ENCODE measurements around the gene SERBP1.
"Not testable (repeated sequence)": the region's sequence is repeated elsewhere in the genome, so short reads cannot be mapped to it uniquely, and the experiment has no call there.

Gene SERBP1

DNA sequence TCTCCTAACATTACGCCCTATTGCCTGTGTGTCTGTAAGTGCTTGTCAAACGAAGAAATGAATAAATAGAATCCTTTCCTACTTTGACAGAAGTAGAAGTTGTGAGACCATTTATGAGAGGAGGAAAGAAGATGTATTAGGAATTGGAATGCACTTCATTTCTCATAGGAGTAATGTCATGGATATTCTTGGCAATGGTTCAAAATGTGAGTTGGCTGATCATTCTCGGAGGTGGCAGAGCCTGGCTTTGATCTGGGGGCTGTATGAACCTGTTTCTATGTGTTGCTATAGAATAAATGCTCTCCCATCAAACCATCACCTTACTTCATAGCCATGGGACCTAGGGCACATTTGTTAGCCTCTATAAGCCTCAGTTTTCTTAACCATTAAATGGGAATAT, 10.1 kb upstream of the SERBP1 start:
- DNase-seq (ENCODE audit: low read depth): no peak

DNA sequence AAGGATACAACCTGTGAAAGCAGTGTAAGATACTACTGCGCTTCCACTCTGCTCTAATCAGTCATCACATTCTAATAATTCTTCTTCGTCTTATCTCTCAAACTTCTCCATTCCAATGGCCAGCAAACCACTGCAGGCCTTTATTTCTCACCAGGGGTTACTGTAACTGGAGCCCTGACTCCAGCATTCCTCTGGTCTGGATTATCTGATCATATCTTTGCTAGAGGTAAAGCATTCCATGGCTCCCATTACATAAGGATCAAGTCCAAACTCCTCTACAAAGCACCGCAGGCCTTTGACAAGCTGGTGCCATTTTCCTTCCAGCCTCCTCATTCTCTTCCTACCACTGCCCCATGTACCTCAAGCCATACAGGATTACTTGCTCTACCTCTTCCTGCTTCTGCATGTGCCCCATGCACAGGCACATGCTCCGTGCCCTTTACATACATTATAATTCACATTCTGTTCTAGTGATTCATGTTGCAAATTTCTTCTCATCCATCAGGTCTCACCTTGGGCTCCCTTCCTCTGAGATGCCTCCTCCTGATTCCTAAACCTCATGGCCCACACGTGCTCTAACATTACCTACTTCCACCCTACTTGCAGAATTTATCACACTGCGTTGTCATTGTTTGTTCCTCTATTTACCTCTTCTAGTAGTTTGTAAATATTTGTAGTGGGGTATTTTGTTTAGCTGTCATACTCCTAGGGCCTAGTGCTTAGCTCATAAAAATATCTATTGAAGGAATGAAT, 9.3 kb upstream of the SERBP1 start:
- DNase-seq (ENCODE audit: low read depth): no peak

DNA sequence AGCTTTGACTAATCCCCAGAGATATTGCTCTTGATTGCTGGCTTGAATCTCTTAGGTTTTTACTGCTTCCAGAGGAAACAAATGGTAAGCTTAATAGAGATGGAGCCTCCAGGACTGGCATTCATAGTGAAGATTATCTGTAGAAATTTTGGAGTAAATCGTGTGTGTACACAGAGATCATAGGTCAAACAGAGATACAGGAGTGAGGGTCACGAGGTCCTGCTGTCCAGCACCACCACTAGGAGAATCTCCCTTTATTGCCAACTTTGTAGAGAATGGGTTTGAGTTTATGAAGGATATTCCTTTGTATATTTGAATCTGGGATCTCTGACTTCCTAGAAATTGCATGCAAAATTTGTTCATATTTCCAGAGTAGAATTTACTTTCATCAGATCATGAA, 7.8 kb upstream of the SERBP1 start:
- no peak for DNase-seq (ENCODE audit: low read depth)

- DNase-seq (ENCODE audit: low read depth): no peak
These were observed 6.4 kb upstream of the SERBP1 start for GRCh38 chr1:67436511-67437055.

DNA sequence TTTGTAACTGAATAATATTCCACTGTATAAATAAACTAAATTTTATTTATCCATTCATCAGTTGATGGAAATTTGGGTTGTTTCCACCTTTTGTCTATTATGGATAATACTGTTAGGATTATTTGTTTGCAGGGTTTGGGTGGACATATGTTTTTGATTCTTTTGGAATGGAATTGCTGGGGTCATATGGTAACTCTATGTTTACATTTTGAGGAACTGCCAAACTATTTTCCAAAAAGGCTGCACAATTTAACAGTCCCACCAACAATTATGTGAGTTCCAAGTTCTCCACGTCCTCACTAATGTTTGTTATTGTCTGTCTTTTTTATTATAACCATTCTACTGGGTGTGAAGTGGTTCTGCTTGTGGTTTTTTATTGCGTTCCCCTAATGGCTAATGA, 4.3 kb upstream of the SERBP1 start:
- no peak for DNase-seq (ENCODE audit: low read depth)

GRCh38 chr1:67433837-67434236, 3.6 kb upstream of the SERBP1 start:
- no peak for DNase-seq (ENCODE audit: low read depth)

GRCh38 chr1:67432745-67433144, 2.5 kb upstream of the SERBP1 start:
- DNase-seq (ENCODE audit: low read depth): no peak

DNA sequence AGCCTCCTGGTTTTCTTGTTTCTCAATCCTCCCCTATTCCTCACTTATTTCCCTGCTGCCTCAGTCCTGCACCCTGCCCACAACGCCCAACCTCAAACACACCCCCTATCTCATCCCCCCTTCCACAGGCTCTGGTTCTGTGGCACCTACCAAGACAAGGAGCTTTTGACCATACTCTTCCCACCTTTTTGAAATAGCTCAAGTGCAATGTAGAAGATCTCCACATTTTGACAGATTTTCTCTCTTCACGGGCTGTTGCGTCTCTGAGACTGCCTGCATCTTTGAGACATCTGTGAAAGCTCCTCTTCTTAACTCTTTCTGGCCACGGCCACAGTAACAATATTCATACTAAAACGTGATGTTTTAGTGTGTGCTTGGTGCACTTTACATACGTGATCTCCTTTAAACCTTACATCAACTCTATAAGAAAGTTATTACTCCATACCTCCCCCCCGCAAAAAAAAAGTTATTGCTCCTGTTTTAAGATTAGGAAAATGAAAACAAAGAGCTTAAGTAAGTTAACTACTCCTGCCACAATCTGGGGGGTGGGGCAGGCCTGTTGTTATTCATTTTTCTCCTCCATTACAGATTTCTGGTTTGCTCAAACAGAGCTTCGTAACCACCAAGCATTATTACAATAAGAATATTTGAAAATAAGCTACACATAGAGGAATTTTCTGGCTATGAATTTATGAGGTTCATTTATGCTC, 1.8 kb upstream of the SERBP1 start:
- DNase-seq (ENCODE audit: low read depth): no peak

- no peak for DNase-seq (ENCODE audit: low read depth)
These were observed 1.1 kb upstream of the SERBP1 start for GRCh38 chr1:67431156-67431765.

DNA sequence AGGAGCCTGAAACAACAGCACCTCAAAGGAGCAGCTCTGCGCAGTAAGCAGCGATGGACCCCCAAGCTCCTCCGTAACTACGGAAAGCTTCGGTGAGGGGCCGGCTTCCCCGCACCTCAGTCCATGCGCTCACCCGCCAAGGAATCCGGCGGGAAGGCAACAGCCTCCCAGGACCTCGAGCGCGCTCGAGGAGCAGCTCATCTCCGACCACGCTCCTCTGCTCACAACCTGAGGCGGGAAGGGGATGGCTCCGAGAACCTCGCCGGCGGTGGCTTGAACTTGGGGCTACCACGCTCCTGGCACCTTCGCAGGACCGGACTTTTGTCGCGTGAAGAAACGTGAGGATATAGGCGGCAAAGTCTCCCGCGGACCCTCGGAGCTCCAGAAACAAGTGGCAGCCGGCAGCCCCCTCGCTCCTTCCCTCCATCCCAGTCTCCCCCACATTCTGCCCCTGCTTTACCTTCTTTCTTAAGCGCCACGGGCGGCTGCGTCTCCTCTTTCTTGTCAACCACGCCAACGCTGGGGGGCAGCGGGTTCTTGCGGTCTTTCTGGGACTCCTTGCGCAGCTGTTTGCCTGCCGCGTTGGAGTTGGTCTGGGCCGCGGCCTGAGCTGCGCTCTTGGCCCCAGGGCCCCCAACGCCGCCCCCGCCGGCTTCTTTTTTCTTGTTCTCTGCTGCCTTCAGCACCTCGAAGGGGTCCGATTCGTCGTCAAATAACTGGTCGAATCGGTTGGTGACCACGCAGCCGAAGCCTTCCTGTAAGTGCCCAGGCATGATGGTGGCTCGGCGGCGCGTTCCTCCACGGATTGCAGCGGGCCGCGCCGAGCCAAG, 459 bp downstream of the SERBP1 start:
- DNase-seq (ENCODE audit: low read depth): no peak

GRCh38 chr1:67429011-67429527, 1.1 kb downstream of the SERBP1 start:
- DNase-seq (ENCODE audit: low read depth): no peak

DNA sequence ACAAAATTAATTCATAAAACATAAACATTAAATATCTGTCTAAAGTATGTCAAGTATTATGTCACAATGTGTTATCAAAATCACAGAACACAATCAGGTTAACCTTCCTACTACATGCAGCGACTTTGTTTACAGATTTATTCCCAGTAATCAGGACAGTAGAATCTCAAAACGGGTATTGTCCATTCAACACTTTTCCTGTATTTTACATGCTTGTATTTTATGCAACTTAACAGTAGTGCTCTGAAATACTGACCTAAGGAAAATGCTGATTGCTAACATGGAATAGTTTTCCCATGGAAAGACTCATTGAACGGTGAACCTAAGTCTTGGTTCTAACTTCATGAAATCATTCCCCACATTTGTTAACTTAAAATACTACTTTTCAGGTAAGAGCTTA, 2.3 kb downstream of the SERBP1 start:
- no peak for DNase-seq (ENCODE audit: low read depth)

GRCh38 chr1:67427465-67427864, 2.7 kb downstream of the SERBP1 start:
- no peak for DNase-seq (ENCODE audit: low read depth)

DNA sequence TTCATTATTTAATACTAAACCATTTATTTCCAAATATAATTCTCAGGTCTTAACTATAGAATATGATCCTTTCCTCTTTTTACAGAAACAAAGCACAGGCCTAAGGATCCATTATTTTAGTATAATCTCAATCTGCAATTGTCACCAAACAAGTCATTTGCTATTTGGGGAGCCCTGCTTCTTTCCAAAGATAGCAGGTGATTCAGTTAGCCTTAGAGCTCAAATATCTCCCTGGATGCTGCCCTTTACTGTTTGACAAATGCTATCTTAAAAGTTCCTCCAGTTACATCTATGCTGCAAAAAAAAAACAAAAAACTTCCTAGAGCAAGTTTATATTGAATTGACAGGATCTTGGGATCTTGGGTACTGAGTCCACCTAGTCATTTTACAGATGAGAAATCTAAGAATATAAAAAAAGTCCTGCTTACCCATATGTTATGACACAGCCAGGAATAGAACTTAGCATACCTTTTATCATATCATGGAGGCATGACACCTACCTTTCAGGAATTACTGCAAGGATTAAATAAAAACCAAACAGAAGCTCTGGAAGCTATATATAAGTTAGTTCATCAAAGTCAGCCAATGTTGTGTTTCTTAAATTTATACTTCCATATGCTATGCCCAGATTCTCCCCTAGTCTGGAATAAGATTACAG, 9.2 kb downstream of the SERBP1 start:
- no peak for DNase-seq (ENCODE audit: low read depth)

GRCh38 chr1:67418839-67419586, 11.2 kb downstream of the SERBP1 start:
- DNase-seq (ENCODE audit: low read depth): no peak

DNA sequence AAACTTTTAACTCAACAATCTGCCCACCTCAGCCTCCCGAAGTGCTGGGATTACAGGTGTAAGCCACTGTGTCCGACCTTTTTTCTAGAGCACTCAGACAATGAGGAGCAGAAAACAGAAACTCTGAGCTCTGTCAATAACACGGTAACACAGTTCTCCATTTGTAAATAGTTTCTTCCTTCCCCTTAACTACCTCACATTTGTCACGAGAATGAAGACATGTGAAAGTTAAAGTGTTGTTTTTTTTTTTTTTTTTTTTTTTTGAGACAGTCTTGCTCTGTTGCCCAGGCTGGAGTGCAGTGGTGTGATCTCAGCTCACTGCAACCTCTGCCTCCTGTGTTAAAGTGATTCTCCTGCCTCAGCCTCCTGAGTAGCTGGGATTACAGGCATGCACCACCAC, 12.5 kb downstream of the SERBP1 start:
- DNase-seq (ENCODE audit: low read depth): not testable (repeated sequence)

GRCh38 chr1:67415041-67415440, 15.2 kb downstream of the SERBP1 start:
- no peak for DNase-seq (ENCODE audit: low read depth)

DNA sequence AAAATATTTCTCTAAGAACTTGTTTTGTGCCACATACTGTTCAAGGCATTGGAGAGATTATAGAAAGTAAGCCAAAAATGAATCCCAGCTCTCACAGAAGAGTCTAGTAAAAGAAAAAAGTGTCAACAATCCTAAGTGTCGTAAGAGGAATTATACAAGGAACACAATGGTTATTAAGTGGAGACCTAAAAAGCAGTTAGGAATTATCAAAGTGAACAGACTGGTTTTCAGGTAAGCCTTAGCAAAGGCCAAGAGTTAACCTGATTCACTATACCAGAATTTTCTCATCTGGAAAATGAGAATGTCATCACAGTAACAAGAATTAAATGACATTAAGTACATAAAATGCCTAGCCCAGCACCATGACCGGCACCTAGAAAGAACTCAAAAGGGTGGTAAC, 15.6 kb downstream of the SERBP1 start:
- DNase-seq (ENCODE audit: low read depth): no peak

DNA sequence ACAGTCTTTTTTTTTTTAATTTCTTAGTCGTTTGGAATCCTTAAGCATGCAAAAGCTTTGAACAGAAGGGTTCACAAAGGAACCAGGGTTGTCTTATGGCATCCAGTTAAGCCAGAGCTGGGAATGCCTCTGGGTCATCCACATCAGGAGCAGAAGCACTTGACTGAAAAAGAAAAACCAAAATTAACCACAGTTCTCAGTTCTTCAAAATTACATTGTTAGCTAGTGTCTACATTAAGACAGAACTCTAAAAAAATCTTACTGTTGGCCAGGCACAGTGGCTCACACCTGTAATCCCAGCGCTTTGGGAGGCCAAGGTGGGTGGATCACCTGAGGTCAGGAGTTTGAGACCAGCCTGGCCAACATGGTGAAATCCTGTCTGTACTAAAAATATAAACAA, 17.1 kb downstream of the SERBP1 start:
- DNase-seq (ENCODE audit: low read depth): not testable (repeated sequence)

GRCh38 chr1:67408148-67408547, 22.1 kb downstream of the SERBP1 start:
- DNase-seq (ENCODE audit: low read depth): no peak

GRCh38 chr1:67407498-67407897, 22.7 kb downstream of the SERBP1 start:
- peak; percentile 9 for DNase-seq (ENCODE audit: low read depth)

Data from non-pigmented ciliary epithelial cell (primary cell).